ENCODE measurements around the gene CCDC154. TPM values are rescaled to one million over a fixed set of nuclear protein-coding genes. Genes with fewer than 3 reads are reported as not detected.
A peak's percentile ranks its signal among the peaks of the same experiment; 100 is the strongest.
"Not testable (repeated sequence)": the region's sequence is repeated elsewhere in the genome, so short reads cannot be mapped to it uniquely, and the experiment has no call there.

Gene CCDC154
- polyA plus RNA-seq, 2 donors: 0.44 to 0.98 TPM

DNA sequence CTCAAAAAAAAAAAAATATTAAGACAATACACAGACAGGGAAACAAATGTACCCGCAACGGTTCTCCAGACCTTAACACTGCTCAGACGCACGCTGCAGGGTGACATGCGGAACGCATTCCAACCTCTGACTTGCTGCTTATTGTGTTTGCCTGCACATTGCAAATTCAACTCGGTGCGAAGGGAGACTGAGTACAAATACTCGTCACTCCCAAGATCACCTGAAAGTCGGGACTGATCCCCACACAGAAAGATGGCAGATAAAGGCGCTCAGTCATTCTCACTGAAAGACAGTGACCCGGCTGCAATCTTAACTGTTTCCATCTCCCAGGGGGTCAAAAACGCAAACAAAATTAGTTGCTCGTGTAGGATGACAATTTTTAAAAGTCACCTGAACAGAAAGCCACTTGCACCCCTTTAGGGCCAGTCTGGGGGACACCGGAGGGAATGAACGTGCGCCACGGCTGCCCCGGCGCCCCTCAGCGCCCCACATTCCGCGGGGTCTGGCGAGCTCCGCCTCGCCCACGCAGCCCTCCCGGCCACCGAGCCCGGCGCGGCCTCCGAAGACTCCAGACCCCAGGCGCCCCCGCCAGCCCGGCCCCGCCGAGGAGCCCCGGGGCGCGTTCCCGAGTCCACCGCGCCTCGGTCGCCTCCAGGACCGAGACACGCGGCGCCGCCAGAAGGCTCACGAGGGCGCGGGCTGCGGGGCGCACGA lies 29.9 kb upstream of the CCDC154 start:
- peak overlapping the region; percentile 84 to 95 for H3K4me3 ChIP-seq (ENCODE audit: low read depth in 1 of 2, low read length in 2 of 2)
- H3K4me1 ChIP-seq (ENCODE audit: control insufficient read depth in 2 of 2, insufficient read depth in 2 of 2, low read length in 1 of 2): peaks cover 0 to 11% of the 10 kb centered on the region in 2 donors
- 9% methylated on average over 50 to 57 of the region's 57 CpGs for WGBS, 2 donors
- no peaks in the 10 kb centered on the region for H3K9me3 ChIP-seq (ENCODE audit: control insufficient read depth in 2 of 2, insufficient read depth in 1 of 2, low read depth in 1 of 2, low read length in 1 of 2)
- H3K36me3 ChIP-seq (ENCODE audit: control insufficient read depth in 2 of 2, insufficient read depth in 2 of 2, low read length in 1 of 2): no peaks in the 10 kb centered on the region
- H3K27me3 ChIP-seq (ENCODE audit: control insufficient read depth in 1 of 2, insufficient read depth in 2 of 2, low read length in 2 of 2): no peaks in the 10 kb centered on the region
- peak overlapping the region; percentile 75 to 84 for H3K27ac ChIP-seq (ENCODE audit: low read depth in 2 of 2, low read length in 1 of 2)

DNA sequence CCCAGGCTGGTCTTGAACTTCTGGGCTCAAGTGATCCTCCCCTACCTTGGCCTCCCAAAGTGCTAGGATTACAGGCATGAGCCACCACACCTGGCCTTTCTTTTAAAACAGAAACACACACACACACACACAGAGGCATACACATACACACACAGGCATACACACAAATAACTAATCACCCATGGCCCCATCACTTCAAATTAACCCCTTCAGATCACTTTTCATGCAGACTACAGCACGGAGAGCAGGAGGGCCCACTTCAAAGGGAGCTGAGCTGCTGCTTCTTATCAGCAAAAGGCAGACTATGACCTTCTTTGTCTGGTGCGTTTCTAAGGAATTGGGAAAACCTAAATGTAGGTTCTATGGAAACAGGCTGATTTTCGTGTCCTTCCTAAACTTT lies 28.6 kb upstream of the CCDC154 start:
- no peaks in the 10 kb centered on the region for H3K9me3 ChIP-seq (ENCODE audit: control insufficient read depth in 2 of 2, insufficient read depth in 1 of 2, low read depth in 1 of 2, low read length in 1 of 2)
- H3K4me3 ChIP-seq (ENCODE audit: low read depth in 1 of 2, low read length in 2 of 2): no peak overlapping the region
- H3K27me3 ChIP-seq (ENCODE audit: control insufficient read depth in 1 of 2, insufficient read depth in 2 of 2, low read length in 2 of 2): no peaks in the 10 kb centered on the region
- no peak overlapping the region for H3K27ac ChIP-seq (ENCODE audit: low read depth in 2 of 2, low read length in 1 of 2)
- no peaks in the 10 kb centered on the region for H3K36me3 ChIP-seq (ENCODE audit: control insufficient read depth in 2 of 2, insufficient read depth in 2 of 2, low read length in 1 of 2)
- H3K4me1 ChIP-seq (ENCODE audit: control insufficient read depth in 2 of 2, insufficient read depth in 2 of 2, low read length in 1 of 2): peaks cover 0 to 11% of the 10 kb centered on the region in 2 donors
- WGBS, 2 donors: 57 to 76% methylated on average over 3 of the region's 3 CpGs

DNA sequence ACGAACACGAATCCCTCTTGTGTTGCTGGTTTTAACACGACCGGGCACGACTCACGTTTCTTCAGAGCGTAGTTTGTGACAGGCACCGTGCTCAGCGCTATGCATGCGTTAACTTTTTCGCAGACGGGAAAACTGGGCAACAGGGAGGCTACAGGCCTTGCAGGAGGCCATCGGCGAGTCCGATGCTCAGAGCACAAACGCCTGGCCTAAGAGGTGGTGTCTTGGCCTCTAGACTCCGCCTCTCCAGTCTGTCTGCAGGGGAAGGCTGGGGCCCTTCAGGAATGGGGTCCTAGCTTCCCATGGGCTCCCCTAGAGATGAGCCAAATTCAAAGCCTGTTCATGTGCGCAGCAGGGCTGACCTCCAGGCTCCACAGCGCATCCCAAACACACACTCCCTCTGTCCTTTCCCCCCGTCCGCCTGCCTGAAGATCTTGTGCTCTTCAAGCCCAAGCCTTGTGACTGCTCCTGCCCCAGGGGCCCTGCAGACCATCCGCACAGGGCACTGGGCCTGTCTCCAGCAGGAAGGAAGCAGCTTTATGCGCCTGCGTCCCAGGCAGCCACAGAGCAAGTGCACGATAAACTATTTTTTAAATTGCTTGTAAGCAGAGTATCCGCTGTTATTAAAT lies 27.3 kb upstream of the CCDC154 start:
- H3K27me3 ChIP-seq (ENCODE audit: control insufficient read depth in 1 of 2, insufficient read depth in 2 of 2, low read length in 2 of 2): no peaks in the 10 kb centered on the region
- H3K27ac ChIP-seq (ENCODE audit: low read depth in 2 of 2, low read length in 1 of 2): peak overlapping the region in 1 of 2 donors; percentile 45
- H3K36me3 ChIP-seq (ENCODE audit: control insufficient read depth in 2 of 2, insufficient read depth in 2 of 2, low read length in 1 of 2): no peaks in the 10 kb centered on the region
- WGBS, 2 donors: 76 to 83% methylated on average over 26 of the region's 26 CpGs
- no peak overlapping the region for H3K4me3 ChIP-seq (ENCODE audit: low read depth in 1 of 2, low read length in 2 of 2)
- peaks cover 0 to 12% of the 10 kb centered on the region in 2 donors for H3K4me1 ChIP-seq (ENCODE audit: control insufficient read depth in 2 of 2, insufficient read depth in 2 of 2, low read length in 1 of 2)
- no peaks in the 10 kb centered on the region for H3K9me3 ChIP-seq (ENCODE audit: control insufficient read depth in 2 of 2, insufficient read depth in 1 of 2, low read depth in 1 of 2, low read length in 1 of 2)

DNA sequence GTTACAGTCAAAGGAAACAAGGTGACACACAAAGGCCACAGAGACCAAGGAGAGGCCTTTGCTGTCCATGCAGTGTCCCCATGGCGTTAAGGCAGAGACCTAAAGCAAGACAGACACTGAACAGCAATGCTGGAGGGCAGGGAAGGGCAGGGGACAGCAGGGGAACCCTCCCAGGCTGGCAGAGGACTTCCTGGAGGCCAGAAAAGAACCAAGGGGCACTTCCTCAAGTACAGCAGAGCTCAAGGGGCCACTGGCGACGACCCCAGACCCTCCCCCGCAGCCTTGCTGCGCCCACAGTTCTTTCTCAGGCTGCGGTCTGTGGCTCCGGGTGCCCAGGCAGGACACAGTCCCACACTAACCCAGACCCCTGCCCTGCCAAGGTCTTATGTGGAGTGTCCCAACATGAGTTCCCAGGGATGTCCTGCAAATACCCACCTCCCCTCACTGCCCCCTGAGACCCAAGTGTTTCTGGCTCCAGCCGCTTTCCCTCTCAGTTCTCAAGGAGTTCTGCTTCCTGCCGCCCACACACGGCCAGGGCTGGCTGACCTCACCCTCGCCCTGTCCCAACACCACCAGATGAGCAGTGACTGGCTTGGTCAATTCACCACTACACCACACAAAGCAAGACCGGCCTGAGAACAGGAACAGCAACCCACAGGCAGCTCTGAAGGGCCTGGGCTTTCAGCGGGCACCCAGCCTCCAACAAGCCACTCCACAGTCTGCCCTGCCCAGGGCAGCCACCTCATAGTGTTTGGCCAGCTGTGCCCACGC lies 26.3 kb upstream of the CCDC154 start:
- no peak overlapping the region for H3K4me3 ChIP-seq (ENCODE audit: low read depth in 1 of 2, low read length in 2 of 2)
- 76 to 77% methylated on average over 14 of the region's 14 CpGs for WGBS, 2 donors

DNA sequence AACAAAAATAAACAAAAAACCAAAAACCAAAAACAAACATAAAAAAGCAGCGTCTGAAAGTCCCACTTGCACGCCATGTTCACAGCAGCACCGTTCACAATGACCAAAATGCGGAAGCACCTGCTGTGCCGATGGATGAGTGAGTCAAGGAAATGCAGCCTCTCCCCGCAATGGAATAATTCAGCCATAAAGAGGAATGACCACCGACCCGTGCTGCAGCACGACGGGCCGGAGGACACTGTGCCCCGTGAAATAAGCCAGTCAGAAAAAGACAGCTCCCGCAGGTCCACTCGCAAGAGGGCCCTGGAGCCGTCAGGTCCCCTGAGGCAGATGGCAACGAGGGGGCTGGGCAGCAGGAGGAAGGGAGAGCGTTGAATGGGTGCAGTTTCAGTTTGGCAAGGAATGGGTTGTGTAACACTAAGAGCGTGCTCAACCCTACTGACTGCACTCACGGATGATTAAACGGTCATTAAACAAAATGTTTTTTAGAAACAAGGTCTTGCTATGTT lies 25.4 kb upstream of the CCDC154 start:
- Histone ChIP-seq H3K4me1 (ENCODE audit: control insufficient read depth in 2 of 2, insufficient read depth in 2 of 2, low read length in 1 of 2) (peaks cover 0 to 12% of the 10 kb centered on the region in 2 donors), H3K36me3 (ENCODE audit: control insufficient read depth in 2 of 2, insufficient read depth in 2 of 2, low read length in 1 of 2) (no peaks in the 10 kb centered on the region), H3K27ac (ENCODE audit: low read depth in 2 of 2, low read length in 1 of 2) (no peak overlapping the region), H3K27me3 (ENCODE audit: control insufficient read depth in 1 of 2, insufficient read depth in 2 of 2, low read length in 2 of 2) (no peaks in the 10 kb centered on the region), H3K4me3 (ENCODE audit: low read depth in 1 of 2, low read length in 2 of 2) (no peak overlapping the region), H3K9me3 (ENCODE audit: control insufficient read depth in 2 of 2, insufficient read depth in 1 of 2, low read depth in 1 of 2, low read length in 1 of 2) (no peaks in the 10 kb centered on the region)
- 77 to 81% methylated on average over 20 of the region's 20 CpGs for WGBS, 2 donors

More for the DNA sequence above, 26.3 kb upstream of the CCDC154 start:
- no peaks in the 10 kb centered on the region for H3K9me3 ChIP-seq (ENCODE audit: control insufficient read depth in 2 of 2, insufficient read depth in 1 of 2, low read depth in 1 of 2, low read length in 1 of 2)
- no peaks in the 10 kb centered on the region for H3K36me3 ChIP-seq (ENCODE audit: control insufficient read depth in 2 of 2, insufficient read depth in 2 of 2, low read length in 1 of 2)
- no peaks in the 10 kb centered on the region for H3K27me3 ChIP-seq (ENCODE audit: control insufficient read depth in 1 of 2, insufficient read depth in 2 of 2, low read length in 2 of 2)
- peak overlapping the region in 1 of 2 donors; percentile 45 for H3K27ac ChIP-seq (ENCODE audit: low read depth in 2 of 2, low read length in 1 of 2)
- H3K4me1 ChIP-seq (ENCODE audit: control insufficient read depth in 2 of 2, insufficient read depth in 2 of 2, low read length in 1 of 2): peaks cover 0 to 12% of the 10 kb centered on the region in 2 donors

DNA sequence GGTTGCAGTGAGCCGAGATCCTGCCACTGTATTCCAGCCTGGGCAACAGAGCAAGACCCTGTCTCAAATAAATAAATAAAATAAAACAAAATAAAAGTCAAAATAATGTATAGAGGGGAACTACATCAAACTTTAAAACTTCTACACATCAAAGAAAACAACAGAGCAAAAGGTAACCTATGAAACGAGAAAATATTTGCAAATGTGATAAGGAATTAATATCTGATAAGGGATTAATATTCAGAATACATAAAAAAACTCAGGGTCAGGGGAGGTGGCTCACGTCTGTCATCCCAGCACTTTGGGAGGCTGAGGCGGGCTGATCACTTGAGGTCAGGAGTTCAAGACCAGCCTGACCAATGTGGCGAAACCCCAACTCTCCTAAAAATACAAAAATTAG lies 24.8 kb upstream of the CCDC154 start:
- H3K4me1 ChIP-seq (ENCODE audit: control insufficient read depth in 2 of 2, insufficient read depth in 2 of 2, low read length in 1 of 2): peaks cover 0 to 11% of the 10 kb centered on the region in 2 donors
- not testable (repeated sequence) for H3K27me3 ChIP-seq (ENCODE audit: control insufficient read depth in 1 of 2, insufficient read depth in 2 of 2, low read length in 2 of 2); H3K9me3 ChIP-seq (ENCODE audit: control insufficient read depth in 2 of 2, insufficient read depth in 1 of 2, low read depth in 1 of 2, low read length in 1 of 2); H3K36me3 ChIP-seq (ENCODE audit: control insufficient read depth in 2 of 2, insufficient read depth in 2 of 2, low read length in 1 of 2); H3K4me3 ChIP-seq (ENCODE audit: low read depth in 1 of 2, low read length in 2 of 2); H3K27ac ChIP-seq (ENCODE audit: low read depth in 2 of 2, low read length in 1 of 2)
- 73 to 78% methylated on average over 5 of the region's 5 CpGs for WGBS, 2 donors

DNA sequence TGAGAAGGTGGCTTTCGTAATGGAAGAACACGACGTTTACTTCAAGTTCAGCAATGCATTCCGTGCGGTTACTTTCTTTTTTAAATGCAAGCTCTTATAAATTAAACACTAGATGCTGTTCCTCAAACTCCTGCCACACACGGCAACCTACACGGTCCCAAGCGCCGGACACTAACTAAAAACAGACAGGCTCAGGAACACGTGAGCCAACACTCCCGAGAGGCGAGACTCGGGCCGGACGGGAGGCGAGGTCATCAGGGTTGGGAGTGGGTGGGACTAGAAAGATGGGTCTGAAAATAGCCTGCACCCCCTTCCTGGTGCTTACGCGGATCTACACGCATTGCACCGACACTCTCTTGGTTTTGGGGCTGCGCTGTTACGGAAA lies 24.1 kb upstream of the CCDC154 start:
- Histone ChIP-seq H3K9me3 (ENCODE audit: control insufficient read depth in 2 of 2, insufficient read depth in 1 of 2, low read depth in 1 of 2, low read length in 1 of 2) (no peaks in the 10 kb centered on the region), H3K4me1 (ENCODE audit: control insufficient read depth in 2 of 2, insufficient read depth in 2 of 2, low read length in 1 of 2) (peaks cover 0 to 9% of the 10 kb centered on the region in 2 donors), H3K4me3 (ENCODE audit: low read depth in 1 of 2, low read length in 2 of 2) (no peak overlapping the region), H3K27ac (ENCODE audit: low read depth in 2 of 2, low read length in 1 of 2) (no peak overlapping the region), H3K36me3 (ENCODE audit: control insufficient read depth in 2 of 2, insufficient read depth in 2 of 2, low read length in 1 of 2) (peaks cover 0 to 5% of the 10 kb centered on the region in 2 donors), H3K27me3 (ENCODE audit: control insufficient read depth in 1 of 2, insufficient read depth in 2 of 2, low read length in 2 of 2) (no peaks in the 10 kb centered on the region)
- 86 to 89% methylated on average over 22 of the region's 22 CpGs for WGBS, 2 donors

DNA sequence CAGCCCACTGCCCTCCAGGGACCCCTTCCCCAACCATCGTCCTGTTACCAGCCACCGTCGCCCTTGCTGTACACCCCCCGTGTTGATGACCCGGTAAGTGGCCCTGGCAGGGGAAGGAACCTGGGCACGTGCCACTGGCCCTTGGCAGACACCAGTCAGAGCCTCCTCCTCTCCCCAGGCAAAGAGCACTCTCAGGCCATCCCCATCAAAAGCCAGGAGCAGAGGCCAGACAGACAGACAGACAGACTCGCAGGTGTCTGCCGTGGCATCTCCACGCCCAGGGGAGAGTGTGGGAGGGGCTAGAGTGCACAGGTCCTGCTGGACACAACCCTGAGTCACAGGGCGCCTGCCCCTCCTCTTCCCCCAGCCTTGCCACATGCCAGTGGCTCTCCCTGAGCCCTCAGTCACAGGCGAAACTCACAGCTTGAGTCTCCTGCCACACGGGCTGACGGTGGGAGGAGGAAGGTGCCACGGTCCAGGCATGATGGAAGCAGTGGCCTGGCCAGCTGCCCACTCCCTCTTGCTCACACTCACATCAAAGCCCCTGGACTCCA lies 22.7 kb upstream of the CCDC154 start:
- 80 to 82% methylated on average over 13 to 14 of the region's 14 CpGs for WGBS, 2 donors
- Histone ChIP-seq H3K27me3 (ENCODE audit: control insufficient read depth in 1 of 2, insufficient read depth in 2 of 2, low read length in 2 of 2) (no peaks in the 10 kb centered on the region), H3K36me3 (ENCODE audit: control insufficient read depth in 2 of 2, insufficient read depth in 2 of 2, low read length in 1 of 2) (peaks cover 0 to 5% of the 10 kb centered on the region in 2 donors), H3K27ac (ENCODE audit: low read depth in 2 of 2, low read length in 1 of 2) (no peak overlapping the region), H3K4me3 (ENCODE audit: low read depth in 1 of 2, low read length in 2 of 2) (no peak overlapping the region), H3K4me1 (ENCODE audit: control insufficient read depth in 2 of 2, insufficient read depth in 2 of 2, low read length in 1 of 2) (peaks cover 0 to 9% of the 10 kb centered on the region in 2 donors), H3K9me3 (ENCODE audit: control insufficient read depth in 2 of 2, insufficient read depth in 1 of 2, low read depth in 1 of 2, low read length in 1 of 2) (no peaks in the 10 kb centered on the region)

DNA sequence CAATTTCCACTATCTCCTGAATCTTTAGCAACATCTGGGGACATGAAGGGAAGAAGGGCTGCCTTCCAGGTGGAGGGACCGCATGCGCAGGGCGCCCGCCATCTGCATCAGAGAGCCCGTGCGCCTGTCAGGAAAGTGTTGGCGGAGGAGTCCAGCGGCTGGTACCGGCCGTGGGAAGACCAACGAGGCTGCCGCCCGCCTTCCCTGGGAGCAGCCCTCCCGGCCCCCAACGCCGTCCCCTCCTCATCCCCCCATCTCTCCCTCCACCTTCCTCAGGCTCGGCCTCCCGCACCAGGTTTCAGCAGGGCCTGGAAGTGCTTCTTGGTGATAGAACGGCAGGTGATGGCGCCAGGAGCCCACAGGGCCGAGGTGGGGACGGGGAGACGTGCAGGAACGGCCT lies 21.7 kb upstream of the CCDC154 start:
- no peaks in the 10 kb centered on the region for H3K9me3 ChIP-seq (ENCODE audit: control insufficient read depth in 2 of 2, insufficient read depth in 1 of 2, low read depth in 1 of 2, low read length in 1 of 2)
- H3K4me1 ChIP-seq (ENCODE audit: control insufficient read depth in 2 of 2, insufficient read depth in 2 of 2, low read length in 1 of 2): peaks cover 0 to 4% of the 10 kb centered on the region in 2 donors
- WGBS, 2 donors: 90 to 92% methylated on average over 24 of the region's 24 CpGs
- H3K4me3 ChIP-seq (ENCODE audit: low read depth in 1 of 2, low read length in 2 of 2): no peak overlapping the region
- no peak overlapping the region for H3K27ac ChIP-seq (ENCODE audit: low read depth in 2 of 2, low read length in 1 of 2)
- H3K36me3 ChIP-seq (ENCODE audit: control insufficient read depth in 2 of 2, insufficient read depth in 2 of 2, low read length in 1 of 2): peaks cover 0 to 12% of the 10 kb centered on the region in 2 donors
- H3K27me3 ChIP-seq (ENCODE audit: control insufficient read depth in 1 of 2, insufficient read depth in 2 of 2, low read length in 2 of 2): no peaks in the 10 kb centered on the region
